ENCODE measurements around the gene SLC2A9.

SLC2A9 gene

DNA sequence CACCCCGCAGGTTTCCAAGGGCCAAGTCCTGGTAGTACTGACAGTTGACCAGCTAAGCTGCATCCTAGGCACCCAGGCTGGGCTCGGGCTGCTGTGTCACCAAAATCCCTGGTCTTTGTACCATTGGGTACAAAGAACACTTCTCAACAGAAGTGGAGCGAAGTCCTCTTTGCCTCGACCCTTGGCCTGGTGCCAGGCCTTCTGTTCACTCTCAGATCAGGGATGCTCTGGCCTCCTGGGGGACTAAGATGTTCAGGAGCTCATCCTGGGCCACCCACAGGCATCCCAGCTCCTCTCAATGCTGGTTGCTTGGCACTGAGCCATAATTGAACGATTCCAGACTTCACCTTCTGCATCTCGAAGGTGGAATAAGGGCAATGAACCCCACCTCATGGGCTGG lies 13.8 kb upstream of the SLC2A9 start:
- DNase-seq, result peak; percentile 39
- Histone ChIP-seq H3K4me3 (ENCODE audit: low read depth, low read length) (no peak overlapping the region), H3K9me3 (no peaks in the 10 kb centered on the region), H3K27me3 (no peaks in the 10 kb centered on the region), H3K36me3 (no peaks in the 10 kb centered on the region), H3K4me1 (peaks cover 19% of the 10 kb centered on the region)
- no peak for TF ChIP-seq CTCF (IDR thresholded peaks at IDR 0.05; ENCODE audit: low read depth, low read length)

DNA sequence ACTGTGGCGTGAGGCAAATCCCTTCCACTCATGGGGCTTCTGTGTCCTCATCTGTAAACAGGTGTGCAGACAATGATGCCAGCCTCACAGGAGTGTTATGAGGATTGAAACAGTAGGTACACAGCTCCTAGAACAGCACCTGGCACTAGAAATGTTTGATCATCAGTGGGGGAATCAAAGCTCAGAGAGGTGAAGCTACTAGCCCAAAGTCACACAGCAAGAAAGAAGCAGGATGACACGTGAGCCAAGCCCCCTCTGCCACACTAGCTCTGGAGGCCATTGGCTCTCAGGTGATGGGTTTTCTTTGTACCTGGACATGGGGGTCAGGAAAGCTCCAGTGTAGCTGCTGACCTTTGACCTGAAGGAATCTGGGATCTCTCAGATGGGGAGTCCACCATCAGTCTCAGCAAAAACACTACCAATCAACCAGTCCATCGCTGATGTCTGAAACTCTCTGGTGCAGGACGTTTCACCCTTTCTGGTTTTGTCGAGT lies 13.4 kb upstream of the SLC2A9 start:
- no peaks in the 10 kb centered on the region for H3K9me3 ChIP-seq

DNA sequence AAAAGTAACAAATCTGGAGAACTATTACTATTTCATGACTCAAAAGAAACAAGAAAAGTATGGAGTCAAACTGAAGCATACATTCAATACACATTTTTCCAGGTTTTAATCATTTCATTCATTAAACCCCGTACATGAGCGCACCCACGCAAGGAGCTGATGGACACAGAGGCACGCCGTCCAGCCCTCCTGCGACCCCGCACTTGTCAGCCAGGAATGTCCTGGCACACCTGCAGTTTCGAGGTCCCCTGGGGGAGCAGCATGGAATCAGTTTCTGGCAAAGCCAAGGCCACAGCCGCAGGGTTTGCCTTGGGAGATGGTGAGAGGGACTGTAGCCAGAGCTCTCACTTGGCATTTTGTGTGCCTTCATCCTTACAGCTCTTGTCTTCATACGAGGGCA lies 12.8 kb upstream of the SLC2A9 start:
- H3K9me3 ChIP-seq, result no peaks in the 10 kb centered on the region
- no peaks in the 10 kb centered on the region for H3K36me3 ChIP-seq
- no peak for TF ChIP-seq CTCF (IDR thresholded peaks at IDR 0.05; ENCODE audit: low read depth, low read length)
- peaks cover 19% of the 10 kb centered on the region for H3K4me1 ChIP-seq
- H3K27me3 ChIP-seq, result no peaks in the 10 kb centered on the region
- no peak for DNase-seq
- no peak overlapping the region for H3K4me3 ChIP-seq (ENCODE audit: low read depth, low read length)

More for the DNA sequence above, 13.4 kb upstream of the SLC2A9 start:
- Histone ChIP-seq H3K27me3 (no peaks in the 10 kb centered on the region), H3K4me3 (ENCODE audit: low read depth, low read length) (no peak overlapping the region), H3K36me3 (no peaks in the 10 kb centered on the region), H3K4me1 (peaks cover 19% of the 10 kb centered on the region)
- DNase-seq, result no peak
- TF ChIP-seq CTCF (IDR thresholded peaks at IDR 0.05; ENCODE audit: low read depth, low read length), result no peak

DNA sequence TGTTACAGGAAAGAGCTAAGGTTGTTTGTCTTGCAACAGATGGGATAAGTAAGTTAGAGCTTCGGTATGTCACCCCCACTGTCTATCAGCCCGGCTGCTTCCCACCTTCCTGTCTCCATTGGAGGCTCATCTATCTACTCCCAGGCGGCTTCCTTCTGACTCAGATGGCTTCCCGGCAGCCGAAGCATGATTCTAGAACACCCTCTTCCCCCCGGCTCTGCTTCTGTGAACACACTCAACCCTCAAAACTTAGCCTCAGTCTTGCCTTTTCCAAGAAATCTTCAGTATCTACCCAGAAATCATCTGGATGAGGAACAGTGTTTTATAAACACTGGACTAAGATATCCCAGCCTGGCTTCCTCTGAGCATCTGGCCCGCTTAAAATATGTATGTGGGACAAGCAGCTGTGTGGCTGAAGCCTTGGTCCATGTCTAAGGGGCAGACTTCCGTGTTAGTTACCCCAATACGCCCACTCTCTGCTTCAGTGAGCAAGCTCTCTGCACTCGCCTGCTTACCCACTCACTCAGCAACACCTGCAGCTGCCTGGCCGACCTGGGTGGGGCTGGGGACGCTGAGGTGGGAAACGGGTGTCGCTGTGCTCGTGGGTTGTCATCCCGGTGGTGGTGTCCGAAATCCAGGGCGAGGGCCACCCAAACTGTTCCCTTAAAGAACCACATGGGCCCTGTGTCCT lies 12.0 kb upstream of the SLC2A9 start:
- no peak for TF ChIP-seq CTCF (IDR thresholded peaks at IDR 0.05; ENCODE audit: low read depth, low read length)
- Histone ChIP-seq H3K9me3 (no peaks in the 10 kb centered on the region), H3K36me3 (no peaks in the 10 kb centered on the region), H3K4me1 (peaks cover 19% of the 10 kb centered on the region), H3K4me3 (ENCODE audit: low read depth, low read length) (no peak overlapping the region), H3K27me3 (no peaks in the 10 kb centered on the region)
- DNase-seq, result no peak

DNA sequence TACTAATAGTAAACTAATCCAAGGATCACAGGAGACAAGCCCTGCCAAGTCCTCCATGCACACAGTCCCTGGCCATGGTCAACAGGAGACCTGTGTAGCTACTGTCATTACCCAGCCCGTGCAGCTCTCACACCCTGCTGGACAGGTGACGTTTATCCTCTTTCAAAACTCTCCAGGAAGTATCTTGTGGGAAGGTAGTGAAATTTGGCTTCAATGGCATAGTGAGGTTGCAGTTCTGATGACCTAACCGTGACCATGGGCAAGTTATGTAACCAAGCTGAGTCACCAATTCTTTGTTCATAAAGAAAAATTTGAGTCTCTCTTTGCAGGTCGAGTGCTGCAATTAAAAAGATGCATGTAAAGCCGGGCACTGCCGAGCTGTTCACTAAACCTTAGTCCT lies 11.3 kb upstream of the SLC2A9 start:
- Histone ChIP-seq H3K27me3 (no peaks in the 10 kb centered on the region), H3K4me3 (ENCODE audit: low read depth, low read length) (no peak overlapping the region), H3K9me3 (no peaks in the 10 kb centered on the region), H3K36me3 (no peaks in the 10 kb centered on the region), H3K4me1 (peaks cover 19% of the 10 kb centered on the region)
- TF ChIP-seq CTCF (IDR thresholded peaks at IDR 0.05; ENCODE audit: low read depth, low read length), result no peak
- DNase-seq, result no peak

Data from BE2C (cell line).